ENCODE data around the gene ASIC1.

ASIC1 gene

DNA sequence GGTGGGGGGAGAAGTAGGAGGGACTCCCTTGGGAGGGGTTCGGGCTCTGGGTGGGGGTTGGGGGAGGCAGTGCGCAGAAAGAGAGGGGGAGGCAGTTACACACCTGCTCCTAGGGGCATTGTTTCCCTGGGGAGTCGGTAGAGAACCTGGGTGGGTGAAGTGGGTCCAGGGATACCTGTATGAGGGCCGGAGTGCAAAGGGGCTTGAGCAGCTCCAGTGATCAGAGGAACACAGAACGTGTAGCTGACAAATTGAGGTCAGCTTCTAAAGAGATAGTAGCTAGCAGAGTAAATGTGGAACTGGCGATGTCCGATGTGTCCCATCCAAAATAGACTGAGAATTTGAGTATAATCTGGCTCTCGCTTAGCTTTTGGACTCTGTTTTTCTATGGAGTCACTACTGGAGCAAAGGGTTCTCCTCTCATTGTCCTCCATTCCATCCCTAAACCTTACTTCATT is 28.2 kb downstream of the ASIC1 start:
- DNase-seq: no peak

DNA sequence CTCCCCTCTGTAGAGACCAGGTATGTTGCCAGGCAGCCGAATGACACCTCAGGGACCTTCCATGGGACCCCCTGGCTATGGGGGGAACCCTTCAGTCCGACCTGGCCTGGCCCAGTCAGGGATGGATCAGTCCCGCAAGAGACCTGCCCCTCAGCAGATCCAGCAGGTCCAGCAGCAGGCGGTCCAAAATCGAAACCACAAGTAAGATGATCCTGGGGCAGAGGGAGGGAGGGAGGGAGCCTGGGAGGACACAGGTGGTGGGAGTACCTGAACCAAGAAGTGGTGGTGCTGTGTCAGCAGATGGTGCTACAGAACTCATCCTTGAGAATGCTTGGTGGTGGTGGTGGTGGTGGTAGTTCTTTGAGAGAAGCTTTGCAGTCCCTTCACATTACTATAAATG is 28.8 kb downstream of the ASIC1 start:
- DNase-seq: no peak

DNA sequence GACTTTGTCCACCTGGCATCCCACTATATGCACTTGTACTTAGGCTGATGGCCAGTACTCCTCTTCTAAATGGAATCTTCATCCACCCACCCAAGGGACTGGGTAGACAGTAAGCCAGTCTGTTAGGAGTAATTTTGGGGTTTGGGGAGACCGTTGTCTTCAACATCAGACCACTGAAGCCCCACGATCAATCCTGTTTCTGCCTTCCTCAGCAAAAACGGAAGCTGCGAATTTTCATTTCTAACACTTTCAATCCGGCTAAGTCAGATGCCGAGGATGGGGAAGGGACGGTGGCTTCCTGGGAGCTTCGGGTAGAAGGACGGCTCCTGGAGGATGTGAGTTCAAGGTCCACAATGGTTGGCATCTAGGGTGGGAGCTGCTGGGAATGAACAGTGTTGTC is 29.8 kb downstream of the ASIC1 start:
- no peak for DNase-seq

DNA sequence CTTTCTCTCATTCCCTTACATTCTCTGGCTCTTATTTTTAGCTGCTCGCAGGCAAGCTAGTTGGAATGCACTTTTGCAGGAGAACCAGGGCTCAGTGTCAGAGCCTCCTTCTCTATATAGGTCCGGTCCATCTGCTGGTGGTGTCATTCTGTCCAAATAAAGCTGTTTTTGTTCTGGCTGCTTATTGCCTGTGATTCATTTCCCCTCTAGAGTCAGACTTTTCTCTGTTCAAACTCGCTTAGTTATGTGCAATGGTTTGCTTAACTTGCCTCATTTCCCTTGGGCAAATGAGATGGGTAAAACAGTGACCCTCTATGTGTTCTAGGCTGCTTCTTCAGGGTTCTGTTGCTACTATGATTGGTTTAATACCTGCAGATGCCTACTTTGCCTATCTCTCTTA is 30.6 kb downstream of the ASIC1 start:
- DNase-seq: no peak

DNA sequence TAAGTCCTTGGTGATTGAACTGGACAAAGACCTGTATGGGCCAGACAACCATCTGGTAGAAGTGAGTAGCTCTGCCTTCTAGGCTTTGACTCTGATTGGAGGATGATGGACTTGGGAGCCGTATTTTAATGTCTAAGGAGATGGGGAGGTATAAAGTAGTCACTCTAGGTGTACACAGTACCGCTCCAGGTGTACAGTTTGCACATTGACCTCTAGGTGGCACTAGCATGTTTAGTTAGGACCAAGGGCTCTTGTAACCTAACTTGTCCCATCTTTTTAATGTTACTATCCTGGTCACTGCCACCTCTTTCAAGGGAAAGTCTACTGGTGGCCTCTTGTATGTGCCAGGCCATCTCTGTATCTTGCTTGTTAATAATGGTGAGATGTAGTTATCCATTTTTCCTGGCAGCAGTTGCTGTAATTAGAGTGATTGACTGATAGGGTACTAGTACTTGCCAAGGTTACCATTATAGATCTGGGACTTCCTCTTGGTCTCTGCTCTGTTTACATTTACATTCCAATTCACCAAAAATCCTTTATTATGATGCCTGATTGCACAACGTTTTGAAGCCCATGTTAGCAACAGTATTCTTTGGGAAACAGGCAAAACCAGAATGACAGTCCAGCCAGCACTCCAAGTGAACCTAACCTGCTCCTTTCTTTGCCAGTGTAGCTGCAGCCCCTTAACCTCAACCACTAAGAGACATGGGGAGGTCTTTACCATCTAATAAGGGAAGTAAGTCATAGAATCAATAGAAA is 31.4 kb downstream of the ASIC1 start:
- peak; percentile 47 for DNase-seq

DNA sequence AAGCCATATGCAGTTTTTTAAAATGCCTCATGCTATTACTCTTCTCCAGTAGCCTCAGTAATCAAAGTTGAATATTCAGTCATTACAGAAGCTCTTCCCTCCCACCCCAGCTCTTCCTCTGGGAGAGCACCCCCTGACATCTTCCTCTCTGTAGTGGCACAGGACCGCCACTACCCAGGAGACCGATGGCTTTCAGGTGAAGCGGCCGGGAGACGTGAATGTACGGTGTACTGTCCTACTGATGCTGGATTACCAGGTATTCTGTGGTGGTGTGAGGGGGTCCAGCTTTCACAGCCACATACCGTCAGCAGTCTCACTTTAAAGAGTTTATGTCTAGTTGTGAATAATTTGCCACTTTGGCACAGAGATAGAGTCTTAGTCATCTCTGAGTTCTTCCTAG is 32.3 kb downstream of the ASIC1 start:
- no peak for DNase-seq

DNA sequence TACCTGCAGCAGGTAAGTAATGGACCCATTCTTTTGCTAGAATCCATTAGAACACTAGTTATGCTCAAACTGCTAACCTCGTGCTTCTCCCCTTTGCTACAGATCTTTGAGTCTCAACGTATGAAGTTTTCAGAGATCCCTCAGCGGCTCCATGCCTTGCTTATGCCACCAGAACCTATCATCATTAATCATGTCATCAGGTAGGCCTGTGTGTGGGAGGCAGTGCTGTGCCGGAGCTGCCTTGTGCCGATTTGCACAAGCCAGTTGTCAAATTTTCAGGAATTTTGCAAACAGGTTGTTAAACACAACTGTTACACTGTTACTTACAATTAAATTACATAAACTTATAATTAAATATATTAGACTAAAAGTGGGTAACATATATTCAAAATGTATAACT is 33.0 kb downstream of the ASIC1 start:
- DNase-seq: no peak

DNA sequence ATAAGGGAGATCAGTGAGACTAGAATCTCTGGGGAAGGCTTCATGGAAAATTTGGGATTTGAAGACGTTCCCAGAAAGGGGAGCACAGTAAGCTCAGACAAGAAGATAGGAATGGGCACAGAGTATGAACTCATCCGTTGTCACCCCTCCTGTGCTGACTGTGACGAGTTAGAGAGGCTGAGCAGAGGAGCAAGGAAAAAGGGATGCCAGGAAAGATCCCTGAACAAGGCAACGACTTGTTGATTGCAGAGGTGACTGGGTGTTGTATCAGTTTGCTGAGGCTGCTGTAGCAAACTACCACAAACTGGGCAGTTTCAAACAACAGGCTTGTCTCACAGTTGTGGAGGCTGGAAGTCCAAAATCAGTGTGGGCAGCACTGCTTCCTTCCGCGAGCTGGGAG is 40.6 kb downstream of the ASIC1 start:
- no peak for DNase-seq

DNA sequence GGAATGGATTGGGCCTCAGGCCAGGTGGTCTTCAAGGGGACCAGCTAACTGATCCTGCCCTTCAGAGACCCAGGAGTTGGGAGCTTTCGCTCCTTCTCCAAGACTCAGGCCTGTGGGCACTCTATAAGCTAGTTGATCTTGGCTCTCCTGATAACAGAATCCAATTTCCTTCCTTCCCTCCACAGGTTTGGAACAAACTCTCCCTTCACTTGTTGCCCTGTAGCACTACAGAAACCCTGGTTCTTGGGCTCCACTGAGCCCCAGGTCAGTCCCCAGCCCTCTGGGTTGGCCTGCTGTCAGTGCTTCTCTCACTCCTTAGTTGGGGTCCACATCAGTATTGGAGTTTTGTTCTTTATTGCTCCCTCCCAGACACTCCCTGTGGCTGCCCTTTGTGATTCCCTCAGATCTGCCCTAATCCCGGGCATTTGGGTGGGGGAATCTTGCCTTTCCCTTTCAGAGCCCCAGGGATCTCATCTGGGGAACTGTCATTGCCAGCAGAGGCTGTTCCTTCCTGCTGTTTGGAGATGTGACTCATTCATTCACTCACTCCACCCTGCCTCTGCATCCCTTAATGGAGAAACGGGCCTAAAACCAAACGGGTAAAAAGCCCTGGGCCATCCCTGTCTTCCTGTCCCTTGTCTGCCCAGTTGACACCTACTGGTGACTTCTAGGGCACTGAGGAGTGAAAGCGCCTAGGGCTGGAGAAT is 42.1 kb downstream of the ASIC1 start:
- no peak for DNase-seq

DNA sequence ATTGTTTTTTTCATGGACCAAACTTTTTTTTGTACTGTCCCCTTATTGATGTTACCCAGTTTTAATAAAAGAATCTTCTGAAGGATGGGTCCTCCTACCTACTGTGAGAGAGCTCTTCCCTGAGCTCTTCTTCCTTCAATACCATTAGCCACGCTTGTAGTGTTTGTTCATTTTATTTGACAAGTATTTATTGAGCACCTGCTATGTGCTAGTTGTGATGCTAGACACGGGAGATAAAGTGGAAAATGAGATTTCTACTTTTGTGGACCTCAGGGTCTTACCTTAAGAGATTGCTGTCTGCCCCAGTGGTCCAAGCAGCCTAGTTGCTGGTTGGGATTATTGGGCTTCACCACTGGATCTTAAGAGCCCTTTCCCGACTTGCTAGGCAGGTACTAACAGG is 43.2 kb downstream of the ASIC1 start:
- DNase-seq: no peak

DNA sequence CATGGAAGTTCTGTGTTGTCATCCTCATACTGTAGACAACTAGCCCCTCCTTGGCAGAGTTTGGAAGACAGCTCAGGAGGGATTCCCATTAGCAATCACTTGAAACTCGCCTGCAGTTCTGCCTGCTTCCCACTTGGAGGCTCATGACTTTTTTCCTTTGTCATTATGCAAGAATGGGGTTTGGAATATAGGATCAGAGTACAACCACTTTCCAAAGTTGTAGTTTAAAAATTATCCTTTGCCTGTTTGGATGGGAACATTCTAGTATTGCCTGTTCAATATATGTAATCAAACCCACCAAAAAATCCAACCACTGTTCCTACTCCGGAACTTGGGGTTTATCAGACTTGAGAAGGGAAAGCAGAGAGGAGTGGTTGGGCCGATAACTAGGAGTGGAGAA is 44.3 kb downstream of the ASIC1 start:
- no peak for DNase-seq

DNA sequence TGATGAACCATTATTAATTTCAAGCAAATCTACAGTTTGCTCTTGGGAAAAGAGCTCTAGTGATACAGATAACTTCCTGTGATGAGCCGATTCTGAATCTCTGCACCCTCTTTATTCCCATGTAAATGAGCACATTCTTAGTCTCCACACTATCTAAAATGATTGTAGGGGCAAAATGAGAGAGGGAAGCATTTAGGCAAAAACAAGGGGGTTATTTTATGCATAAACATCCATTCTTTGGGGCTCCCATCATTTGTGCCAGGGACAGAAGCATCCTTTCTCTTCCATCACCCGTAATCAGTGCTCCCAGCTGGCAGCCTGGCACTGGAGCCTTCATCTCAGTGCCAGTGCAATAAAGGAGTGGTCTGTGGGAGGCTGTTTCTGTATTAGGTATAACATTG is 44.7 kb downstream of the ASIC1 start:
- DNase-seq: no peak

DNA sequence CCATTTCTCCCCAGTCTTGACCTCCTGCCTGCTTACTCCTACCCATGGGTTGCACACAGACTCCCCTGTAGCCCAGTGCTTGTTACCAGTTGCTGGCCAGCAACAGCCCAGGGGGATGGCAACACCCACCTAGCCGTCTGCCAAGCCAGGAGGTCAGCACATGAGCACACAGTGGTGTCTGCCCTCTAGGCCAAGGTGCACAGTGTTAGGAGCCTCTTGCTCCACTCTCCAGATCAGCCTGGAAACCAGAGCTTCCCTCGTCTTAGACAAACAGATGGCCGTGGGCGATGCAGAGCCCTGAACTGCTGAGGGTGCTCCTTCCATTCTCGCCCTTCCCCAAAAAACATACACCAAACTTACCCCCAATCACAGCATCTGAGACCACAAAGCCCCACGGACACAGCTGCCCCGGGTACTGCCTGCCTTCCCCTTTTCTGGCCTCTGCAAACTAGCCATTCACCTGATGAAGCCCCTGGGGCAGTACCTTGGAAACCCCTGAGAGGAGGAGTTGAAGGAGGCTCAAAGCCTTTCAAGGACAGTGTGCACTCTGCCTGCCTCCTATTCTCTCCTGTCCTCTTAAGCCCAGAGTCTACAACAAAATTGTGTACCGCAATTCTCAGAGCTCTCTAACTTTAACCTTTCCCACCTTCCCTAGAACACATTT is 45.4 kb downstream of the ASIC1 start:
- no peak for DNase-seq

DNA sequence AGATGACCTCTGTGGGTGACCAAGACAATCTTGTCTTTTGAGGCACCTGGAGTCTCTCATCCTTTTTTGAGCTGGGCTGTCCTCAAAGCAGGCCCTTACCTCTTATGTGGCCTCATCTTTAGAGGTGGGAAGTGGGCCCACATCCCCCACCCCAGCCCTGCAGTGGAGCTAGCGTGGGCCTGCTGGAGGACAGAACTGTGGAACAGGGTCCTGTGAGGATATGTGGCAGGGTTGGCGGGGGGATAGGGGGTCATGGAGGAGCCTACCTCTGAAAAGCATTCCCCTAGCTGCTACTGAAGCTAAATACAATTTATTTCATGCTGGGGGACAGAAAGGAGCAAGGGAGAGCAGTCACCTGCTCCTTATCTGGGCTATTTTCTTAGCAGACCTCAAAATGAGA is 46.0 kb downstream of the ASIC1 start:
- DNase-seq: no peak

DNA sequence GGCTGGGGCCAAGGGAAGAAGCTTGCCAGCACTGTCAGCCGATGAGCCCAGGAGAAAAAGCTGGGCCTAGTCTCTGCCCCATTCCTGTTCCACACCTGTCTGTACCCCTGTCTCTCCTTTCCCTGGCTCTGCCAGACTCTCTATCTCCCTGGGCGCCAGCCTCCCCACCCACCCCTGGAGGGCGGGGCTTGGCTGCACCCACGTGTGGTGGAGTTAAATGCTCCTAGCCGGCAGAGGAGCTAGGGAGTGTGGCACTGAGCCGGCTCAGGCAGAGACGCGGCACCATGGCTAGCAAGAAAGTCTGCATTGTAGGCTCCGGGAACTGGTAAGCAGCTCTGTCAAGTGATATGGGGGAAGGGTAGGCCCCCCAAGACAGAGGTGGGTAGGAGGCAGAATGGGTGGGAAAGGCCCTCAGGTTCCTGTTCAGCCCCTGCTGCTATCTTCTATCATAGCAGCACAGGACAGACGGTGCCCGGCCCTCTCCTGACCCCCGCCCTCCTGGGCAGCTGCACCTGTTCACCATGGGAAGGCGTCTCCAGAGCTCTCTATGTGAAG is 46.4 kb downstream of the ASIC1 start, which contains the start of gene GPD1:
TSS of gene GPD1 (plus strand) at position 242 of the 555 bp plus-strand sequence. CDS start at position 285, 43 bp downstream.
- DNase-seq: no peak

DNA sequence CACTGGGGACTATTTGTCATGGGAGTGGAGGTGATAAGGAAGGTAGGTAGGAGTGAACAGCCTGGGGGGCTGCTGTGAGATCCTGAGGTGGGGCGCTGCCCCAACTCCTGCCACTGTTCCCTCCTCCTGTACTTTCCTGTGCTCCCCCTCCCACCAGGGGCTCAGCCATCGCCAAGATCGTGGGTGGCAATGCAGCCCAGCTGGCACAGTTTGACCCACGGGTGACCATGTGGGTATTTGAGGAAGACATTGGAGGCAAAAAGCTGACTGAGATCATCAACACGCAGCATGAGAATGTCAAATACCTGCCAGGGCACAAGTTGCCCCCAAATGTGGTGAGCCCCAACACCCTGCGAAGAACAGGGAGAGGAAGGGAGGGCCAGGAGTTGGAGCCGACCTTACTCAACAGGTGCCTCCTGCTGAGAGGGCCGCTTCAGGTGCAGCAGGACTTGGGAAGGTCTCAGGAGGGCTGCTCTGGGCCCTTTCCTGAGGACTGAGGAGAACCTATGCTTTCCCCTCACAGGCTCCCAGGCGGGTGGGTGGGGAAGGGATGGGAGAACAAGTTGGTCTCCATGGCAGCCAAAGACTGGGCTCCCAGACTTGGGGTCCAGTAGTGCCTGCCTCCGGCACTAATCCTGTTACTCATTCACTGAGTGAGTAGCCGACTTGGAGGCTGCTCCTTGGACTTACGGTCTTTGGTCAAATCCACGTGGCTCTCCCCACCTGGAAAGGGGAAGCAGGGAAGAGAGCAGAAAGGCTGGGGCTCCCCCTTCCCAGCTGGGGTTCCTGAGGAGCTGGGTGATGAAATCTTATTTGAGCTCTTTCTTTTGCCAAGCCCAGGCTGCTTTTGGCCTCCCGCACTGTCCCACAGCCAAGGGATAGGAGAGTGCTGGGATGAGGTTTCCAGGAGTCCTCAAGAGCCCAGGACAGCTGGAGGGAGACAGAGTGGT is 47.3 kb downstream of the ASIC1 start:
- DNase-seq: no peak

DNA sequence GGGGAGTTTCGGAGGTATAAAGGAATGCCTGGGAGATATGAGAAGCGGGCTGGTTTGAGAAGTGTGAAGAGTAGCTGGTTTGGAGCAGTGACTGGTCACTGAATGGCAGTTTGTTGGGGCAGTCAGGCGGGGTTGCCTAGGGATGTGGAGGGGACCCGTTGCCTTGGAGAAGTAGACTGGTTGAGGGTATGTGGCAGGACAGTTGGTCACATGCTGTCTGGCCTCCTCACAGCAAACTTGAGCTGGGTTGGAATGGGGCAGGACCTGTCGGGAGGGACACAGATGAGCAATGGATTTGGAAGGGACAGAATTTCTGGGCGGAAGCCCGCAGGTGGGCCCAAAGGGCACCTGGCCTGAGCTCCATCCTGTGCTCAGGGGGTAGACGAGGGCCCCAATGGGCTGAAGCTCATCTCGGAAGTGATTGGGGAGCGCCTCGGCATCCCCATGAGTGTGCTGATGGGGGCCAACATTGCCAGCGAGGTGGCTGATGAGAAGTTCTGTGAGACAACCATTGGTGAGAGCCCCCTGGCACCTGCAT is 48.6 kb downstream of the ASIC1 start:
- DNase-seq: no peak

DNA sequence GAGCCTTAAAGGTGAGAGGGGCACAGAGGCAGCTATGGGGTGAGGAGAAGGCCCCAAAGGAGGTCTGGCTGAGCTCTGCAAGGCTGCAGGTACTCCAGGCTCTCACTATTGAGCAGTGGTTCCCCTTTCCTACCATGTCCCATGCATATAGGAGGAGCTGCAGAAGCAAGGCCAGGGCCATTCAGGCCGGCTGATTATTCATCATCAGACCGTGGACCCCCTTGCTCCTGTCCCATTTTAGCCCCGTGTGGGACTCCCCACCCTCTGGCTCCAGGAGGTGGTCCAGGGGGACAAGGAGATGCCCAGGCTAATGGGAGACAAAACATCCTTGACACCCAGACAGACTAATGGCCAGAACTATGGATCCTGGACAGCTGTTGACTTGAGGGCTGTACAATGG is 49.5 kb downstream of the ASIC1 start:
- DNase-seq: no peak

DNA sequence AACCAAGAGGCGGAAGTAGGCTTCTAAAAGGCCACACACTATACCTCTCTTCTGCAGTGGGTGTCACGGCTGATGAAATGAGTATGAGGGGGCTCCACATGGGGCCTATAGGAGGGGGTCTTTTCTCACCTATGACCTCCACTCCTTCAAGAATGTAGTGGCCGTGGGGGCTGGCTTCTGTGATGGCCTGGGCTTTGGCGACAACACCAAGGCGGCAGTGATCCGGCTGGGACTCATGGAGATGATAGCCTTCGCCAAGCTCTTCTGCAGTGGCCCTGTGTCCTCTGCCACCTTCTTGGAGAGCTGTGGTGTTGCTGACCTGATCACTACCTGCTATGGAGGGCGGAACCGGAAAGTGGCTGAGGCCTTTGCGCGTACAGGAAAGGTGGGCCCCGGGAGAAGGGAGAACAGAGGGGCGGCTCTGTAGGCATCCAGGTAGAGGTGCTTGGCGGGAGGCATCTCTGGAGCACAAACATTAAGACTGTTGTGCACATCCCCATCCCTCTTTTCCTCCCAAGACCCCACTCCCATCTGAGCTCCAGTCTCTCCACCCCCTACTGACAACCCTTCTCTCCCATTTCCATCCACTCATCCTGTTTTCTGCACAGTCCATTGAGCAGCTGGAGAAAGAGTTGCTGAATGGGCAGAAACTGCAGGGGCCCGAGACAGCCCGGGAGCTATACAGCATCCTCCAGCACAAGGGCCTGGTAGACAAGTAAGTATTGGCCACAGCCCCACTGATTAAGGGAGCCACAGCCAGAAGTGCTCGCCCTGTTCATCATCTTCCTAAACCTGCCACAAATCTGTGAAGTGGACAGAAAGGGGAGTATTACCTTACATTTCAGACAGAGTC is 50.2 kb downstream of the ASIC1 start:
- no peak for DNase-seq

DNA sequence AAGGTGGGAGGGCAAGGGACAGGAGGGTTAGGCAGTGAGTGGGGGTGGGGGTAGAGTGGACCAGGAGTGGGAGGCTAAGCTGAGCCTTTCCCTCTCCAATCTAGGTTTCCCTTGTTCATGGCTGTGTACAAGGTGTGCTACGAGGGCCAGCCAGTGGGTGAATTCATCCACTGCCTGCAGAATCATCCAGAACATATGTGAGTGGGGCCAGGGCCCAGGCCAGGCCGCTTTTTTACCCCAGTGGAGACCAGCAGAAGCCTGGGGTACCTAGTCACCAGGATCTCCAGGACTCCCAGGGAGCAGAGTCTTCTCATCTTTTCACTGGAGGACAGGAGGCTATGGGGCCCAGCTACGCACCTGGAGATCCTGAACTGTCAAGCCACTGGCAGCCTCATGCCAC is 51.9 kb downstream of the ASIC1 start:
- no peak for DNase-seq

DNA sequence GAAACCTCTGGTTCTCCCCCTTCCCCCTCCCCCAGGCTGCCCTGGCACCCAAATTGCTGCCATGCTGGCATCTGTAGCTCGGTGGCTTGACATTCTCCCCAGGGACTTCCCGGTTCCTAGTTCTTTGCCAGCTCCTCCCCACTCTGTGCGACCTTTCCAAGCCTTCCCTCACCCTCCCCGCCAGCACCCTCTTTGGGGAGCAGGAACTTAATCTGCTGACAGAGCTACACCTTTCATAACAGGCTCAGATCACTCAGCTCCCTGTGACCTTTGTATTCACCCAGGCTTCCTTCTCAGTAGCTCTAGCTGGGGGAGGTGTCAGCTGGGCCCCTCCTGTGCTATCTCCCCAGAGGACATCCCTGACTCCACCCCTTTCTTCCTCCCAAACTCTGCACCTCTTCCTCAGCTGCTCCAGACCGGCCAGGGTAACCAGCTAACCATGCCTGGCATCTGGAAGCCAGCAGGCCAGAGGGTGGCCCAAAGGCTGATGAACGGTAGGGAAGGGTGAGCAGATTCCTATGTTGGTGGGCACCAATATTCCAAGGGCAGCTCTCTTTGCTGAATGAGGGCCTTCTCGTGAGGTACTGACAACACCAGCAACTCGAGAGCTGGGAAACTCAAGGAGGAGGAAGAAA is 52.8 kb downstream of the ASIC1 start:
- DNase-seq: no peak

All from CD4-positive, alpha-beta T cell treated with Interleukin-15 for 1 hour (primary cell).